HEK293T (cell line): ENCODE data around the gene FXYD7.

Experiments used
- CTCF ChIA-PET: fragments of 350-600 bp; formaldehyde crosslinking; extraction: SDS; loops from one replicate; lab custom pipeline; 2021; ENCODE audit warnings: antibody characterized with exemption, inconsistent platforms; lab: Yijun Ruan, JAX
- POLR2A ChIA-PET: fragments of 350-600 bp; formaldehyde crosslinking; extraction: SDS; loops from one replicate; lab custom pipeline; 2020; ENCODE audit warnings: antibody characterized with exemption, inconsistent platforms; lab: Yijun Ruan, JAX
- DNase-seq: peaks from one replicate; pipeline ENCODE4 v3.0.0; 2012; ENCODE audit warnings: mixed read lengths; ENCODE audit errors: extremely low spot score
- ARNT ChIP-seq: fragments of 450-650 bp; IDR thresholded peaks from 2 replicates; pipeline ENCODE4 v1.6.1; 2017; ENCODE audit warnings: mild to moderate bottlenecking
- BHLHE40 ChIP-seq: fragments of 450-650 bp; IDR thresholded peaks from 2 replicates; pipeline ENCODE4 v1.6.1; 2016; ENCODE audit warnings: mild to moderate bottlenecking, moderate library complexity, borderline replicate concordance
- CTBP1 ChIP-seq: fragments of 450-650 bp; IDR thresholded peaks from 2 replicates; pipeline ENCODE4 v1.6.1; 2016; ENCODE audit warnings: borderline replicate concordance
- ELF4 ChIP-seq: fragments of 450-650 bp; IDR thresholded peaks from 2 replicates; pipeline ENCODE4 v1.6.1; 2017; ENCODE audit warnings: antibody characterized with exemption
- FOXA1 ChIP-seq: fragments of 450-650 bp; IDR thresholded peaks from 2 replicates; pipeline ENCODE4 v1.6.1; 2016; ENCODE audit warnings: mild to moderate bottlenecking
- FOXK2 ChIP-seq: fragments of 450-650 bp; IDR thresholded peaks from 2 replicates; pipeline ENCODE4 v1.6.1; 2016; ENCODE audit warnings: mild to moderate bottlenecking
- FOXM1 ChIP-seq: fragments of 450-650 bp; IDR thresholded peaks from 2 replicates; pipeline ENCODE4 v1.6.1; 2017; ENCODE audit warnings: mild to moderate bottlenecking, borderline replicate concordance
- HDGF ChIP-seq: fragments of 450-650 bp; IDR thresholded peaks from 2 replicates; pipeline ENCODE4 v1.6.1; 2017; ENCODE audit warnings: antibody characterized with exemption, borderline replicate concordance
- L3MBTL2 ChIP-seq: fragments of 450-650 bp; conservative IDR thresholded peaks from 2 replicates; pipeline ENCODE4 v1.6.1; 2016; ENCODE audit warnings: mild to moderate bottlenecking
- LEF1 ChIP-seq: fragments of 450-650 bp; IDR thresholded peaks from 2 replicates; pipeline ENCODE4 v1.6.1; 2017; ENCODE audit warnings: mild to moderate bottlenecking, borderline replicate concordance
- NFRKB ChIP-seq: fragments of 450-650 bp; IDR thresholded peaks from 2 replicates; pipeline ENCODE4 v1.6.1; 2016; ENCODE audit warnings: mild to moderate bottlenecking, moderate library complexity
- SP1 ChIP-seq: fragments of 450-650 bp; IDR thresholded peaks from 2 replicates; pipeline ENCODE4 v1.6.1; 2017
- SUZ12 ChIP-seq: fragments of 450-650 bp; IDR thresholded peaks from 2 replicates; pipeline ENCODE4 v1.6.1; 2016; ENCODE audit warnings: mild to moderate bottlenecking
- TARDBP ChIP-seq: fragments of 450-650 bp; IDR thresholded peaks from 2 replicates; pipeline ENCODE4 v1.6.1; 2016
- ZNF384 ChIP-seq: fragments of 450-650 bp; IDR thresholded peaks from 2 replicates; pipeline ENCODE4 v1.6.1; 2016
- TF ChIP-seq, protein P1 (sequence below): fragments of 450-650 bp; IDR thresholded peaks from 2 replicates; pipeline ENCODE4 v1.6.1; 2016

Gene FXYD7

DNA sequence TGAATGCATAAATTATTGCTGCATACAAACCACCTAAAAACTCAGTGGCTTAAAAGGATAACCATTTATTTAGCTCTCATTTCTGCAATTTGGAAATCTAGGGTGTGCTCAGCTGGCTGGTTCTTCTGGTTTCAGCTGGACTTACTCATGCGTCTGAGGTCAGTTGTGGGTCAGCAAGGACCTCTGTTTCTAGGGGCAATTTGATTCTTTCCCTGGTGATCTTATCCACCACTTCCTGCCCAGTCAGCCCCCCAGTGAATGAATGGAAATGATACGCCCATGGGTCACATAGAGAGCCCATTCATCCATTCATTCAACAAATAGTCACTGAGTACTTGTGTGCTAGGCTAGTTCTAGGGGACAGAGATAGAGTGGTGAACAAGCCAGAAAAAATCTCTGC, 21.4 kb downstream of the FXYD7 start:
- no peak for DNase-seq
- TF ChIP-seq TARDBP (no peak), BHLHE40 (no peak), LEF1 (no peak), SP1 (no peak), FOXM1 (no peak), SUZ12 (no peak), HDGF (no peak), ELF4 (no peak)
- ChIA-PET POLR2A (no interaction called here), CTCF (no interaction called here)

- ChIA-PET POLR2A (no interaction called here), CTCF (no interaction called here)
- TF ChIP-seq ZNF384 (no peak), BHLHE40 (no peak), SUZ12 (no peak)
- TF ChIP-seq, protein P1, sequence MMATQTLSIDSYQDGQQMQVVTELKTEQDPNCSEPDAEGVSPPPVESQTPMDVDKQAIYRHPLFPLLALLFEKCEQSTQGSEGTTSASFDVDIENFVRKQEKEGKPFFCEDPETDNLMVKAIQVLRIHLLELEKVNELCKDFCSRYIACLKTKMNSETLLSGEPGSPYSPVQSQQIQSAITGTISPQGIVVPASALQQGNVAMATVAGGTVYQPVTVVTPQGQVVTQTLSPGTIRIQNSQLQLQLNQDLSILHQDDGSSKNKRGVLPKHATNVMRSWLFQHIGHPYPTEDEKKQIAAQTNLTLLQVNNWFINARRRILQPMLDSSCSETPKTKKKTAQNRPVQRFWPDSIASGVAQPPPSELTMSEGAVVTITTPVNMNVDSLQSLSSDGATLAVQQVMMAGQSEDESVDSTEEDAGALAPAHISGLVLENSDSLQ, result no peak
- no peak for DNase-seq
Measured at GRCh38 chr19:35165200-35166058, 22.4 kb downstream of the FXYD7 start.

DNA sequence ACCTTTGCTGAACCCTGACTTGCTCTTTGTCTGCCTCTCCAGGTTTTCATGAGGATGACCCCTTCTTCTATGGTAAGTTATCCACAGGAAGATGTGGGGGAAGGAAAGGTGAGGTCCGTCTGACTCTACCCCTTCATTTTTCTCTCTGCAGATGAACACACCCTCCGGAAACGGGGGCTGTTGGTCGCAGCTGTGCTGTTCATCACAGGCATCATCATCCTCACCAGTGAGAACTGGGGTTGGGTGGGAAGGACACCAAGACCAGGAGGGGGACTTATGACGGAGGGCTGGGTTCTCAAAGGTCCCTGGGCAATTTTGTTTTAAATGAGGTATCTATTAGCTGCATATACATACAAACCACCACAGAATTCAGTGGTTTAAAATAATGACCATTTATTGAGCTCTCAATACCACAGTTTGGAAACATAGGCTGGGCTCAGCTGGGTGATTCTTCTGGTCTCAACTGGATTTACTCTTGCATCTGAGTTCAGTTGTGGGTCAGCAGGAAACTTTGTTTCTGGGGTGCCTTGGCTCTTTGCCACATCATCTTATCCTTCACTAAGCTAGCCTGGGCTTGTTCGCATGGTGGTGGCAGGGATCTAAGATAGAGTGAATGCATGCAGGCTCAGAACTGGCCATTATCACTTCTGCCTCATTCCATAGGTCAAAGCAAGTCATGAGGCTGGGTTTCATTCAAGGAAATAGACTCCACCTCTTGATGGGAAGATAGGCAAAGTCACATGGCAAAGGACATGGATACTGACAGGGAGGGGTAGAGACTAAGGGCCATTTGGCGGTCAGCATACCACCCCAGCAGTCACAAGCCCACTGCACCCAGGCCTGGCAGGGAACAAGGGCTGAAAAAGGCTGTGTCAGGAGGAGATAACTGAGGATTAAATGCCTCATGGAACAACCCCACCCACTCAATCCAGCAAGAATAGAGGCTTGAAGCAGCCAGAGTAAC, 23.3 kb downstream of the FXYD7 start:
- CTCF ChIA-PET, result no interaction called here
- POLR2A ChIA-PET, result no interaction called here
- no peak for DNase-seq
- TF ChIP-seq CTBP1 (no peak), ZNF384 (no peak), FOXA1 (no peak), HDGF (no peak), FOXM1 (no peak), LEF1 (no peak), NFRKB (no peak), SP1 (no peak), L3MBTL2 (no peak), FOXK2 (no peak), ARNT (no peak), TARDBP (no peak), SUZ12 (no peak)
- TF ChIP-seq, protein P1, result no peak

DNA sequence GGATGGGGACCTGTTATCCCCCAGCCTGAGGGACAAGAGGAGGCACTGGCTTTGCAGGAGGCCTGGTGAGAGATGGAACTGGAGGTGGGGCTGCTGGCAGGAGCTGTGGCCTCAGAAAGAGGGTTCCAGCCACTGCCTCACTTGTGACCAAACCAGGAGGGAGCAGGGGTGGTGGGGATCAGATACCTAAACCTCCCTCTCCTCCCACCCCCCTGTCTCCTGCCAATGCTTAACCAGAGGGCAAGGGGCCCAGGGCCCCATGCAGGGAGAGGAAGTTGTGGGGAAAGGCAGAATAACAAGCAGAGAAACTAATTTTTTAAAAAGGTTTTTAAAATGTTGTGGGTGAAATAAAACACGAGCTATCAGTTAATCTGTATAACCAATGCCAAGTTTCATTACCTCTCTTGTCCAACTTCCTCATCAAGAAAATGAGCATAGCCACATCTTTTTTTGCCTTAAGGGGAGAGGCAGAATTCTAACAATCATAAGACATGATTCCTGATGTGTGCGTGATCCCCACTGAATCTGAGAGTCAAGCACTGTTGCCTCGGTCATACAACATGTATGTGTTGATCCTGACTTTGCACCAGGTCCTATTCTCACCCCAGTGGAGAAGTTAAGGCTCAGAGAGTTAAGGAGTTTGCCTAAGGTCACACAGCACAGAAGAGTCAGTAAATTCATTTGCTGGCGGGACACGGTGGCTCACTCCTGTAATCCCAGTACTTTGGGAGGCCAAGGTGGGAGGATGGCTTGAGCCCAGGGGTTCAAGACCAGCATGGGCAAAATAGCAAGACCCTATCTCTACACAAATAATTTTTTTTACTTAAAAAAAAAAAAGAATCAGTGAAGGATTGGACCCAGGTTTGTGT, 24.4 kb downstream of the FXYD7 start:
- TF ChIP-seq ZNF384 (no peak), BHLHE40 (no peak), TARDBP (no peak), CTBP1 (no peak), SUZ12 (no peak), FOXM1 (no peak), LEF1 (no peak), FOXK2 (no peak), NFRKB (no peak), SP1 (no peak), ARNT (no peak), L3MBTL2 (no peak), HDGF (no peak), FOXA1 (no peak)
- TF ChIP-seq, protein P1, result no peak
- ChIA-PET CTCF (no interaction called here), POLR2A (no interaction called here)
- no peak for DNase-seq

GRCh38 chr19:35168196-35168595, 25.1 kb downstream of the FXYD7 start:
- no peak for DNase-seq
- POLR2A ChIA-PET, result no interaction called here
- TF ChIP-seq ZNF384 (no peak), SP1 (no peak), LEF1 (no peak), FOXK2 (no peak), L3MBTL2 (no peak), ELF4 (no peak), HDGF (no peak), ARNT (no peak), FOXM1 (no peak), BHLHE40 (no peak), SUZ12 (no peak), TARDBP (no peak), CTBP1 (no peak), NFRKB (no peak), FOXA1 (no peak)
- TF ChIP-seq, protein P1, result no peak
- CTCF ChIA-PET, result no interaction called here
